ENCODE measurements around the gene TNS3. TPM values are rescaled to one million over a fixed set of nuclear protein-coding genes. Genes with fewer than 3 reads are reported as not detected.

Gene TNS3
- total RNA-seq, 5 donors from 2014 or later (not counting 1 experiment from before 2014, with no cell fraction given), result 0.58 to 3.7 (median 2.0) TPM

- no peak for ATAC-seq (replicated peaks in 1 of 4)
- H3K9me3 Mint-ChIP-seq, result no peaks in the 10 kb centered on the region
- Histone ChIP-seq H3K27ac (ENCODE audit: low read length) (no peak overlapping the region), H3K4me1 (ENCODE audit: control insufficient read depth in 1 of 2, extremely low read depth in 1 of 2, insufficient read depth in 2 of 2, low read length in 2 of 2) (no peaks in the 10 kb centered on the region), H3K27me3 (replicated peaks in 1 of 2; ENCODE audit: control insufficient read depth in 2 of 2, extremely low read depth in 1 of 2, insufficient read depth in 2 of 2, low read length in 1 of 2) (no peaks in the 10 kb centered on the region), H3K36me3 (ENCODE audit: control insufficient read depth in 2 of 2, extremely low read depth in 1 of 2, insufficient read depth in 1 of 2, low read length in 1 of 2) (no peaks in the 10 kb centered on the region), H3K4me3 (ENCODE audit: control insufficient read depth in 1 of 2, extremely low read depth in 1 of 2, low read length in 1 of 2) (no peak overlapping the region), H3K9me3 (no peaks in the 10 kb centered on the region)
- no peaks in the 10 kb centered on the region for H3K36me3 Mint-ChIP-seq
- no peak for DNase-seq
- ChIA-PET CTCF (no interaction called here), POLR2A (no interaction called here)
- H3K27me3 Mint-ChIP-seq, result no peaks in the 10 kb centered on the region
- H3K4me1 Mint-ChIP-seq, result peaks cover 0 to 10% (median 4%) of the 10 kb centered on the region in 3 donors
- no peak overlapping the region for H3K27ac Mint-ChIP-seq
- no peak overlapping the region for H3K4me3 Mint-ChIP-seq
Measured at GRCh38 chr7:47622586-47622945, 40.7 kb upstream of the TNS3 start.

GRCh38 chr7:47621979-47622561, 40.2 kb upstream of the TNS3 start:
- no peaks in the 10 kb centered on the region for H3K27me3 ChIP-seq (replicated peaks in 1 of 2; ENCODE audit: control insufficient read depth in 2 of 2, extremely low read depth in 1 of 2, insufficient read depth in 2 of 2, low read length in 1 of 2)
- H3K9me3 ChIP-seq, result no peaks in the 10 kb centered on the region
- H3K36me3 ChIP-seq (ENCODE audit: control insufficient read depth in 2 of 2, extremely low read depth in 1 of 2, insufficient read depth in 1 of 2, low read length in 1 of 2), result no peaks in the 10 kb centered on the region
- no peak for ATAC-seq (replicated peaks in 1 of 4)
- DNase-seq, result no peak
- POLR2A ChIA-PET, result no interaction called here
- H3K27ac Mint-ChIP-seq, result no peak overlapping the region
- H3K4me1 ChIP-seq (ENCODE audit: control insufficient read depth in 1 of 2, extremely low read depth in 1 of 2, insufficient read depth in 2 of 2, low read length in 2 of 2), result no peaks in the 10 kb centered on the region
- CTCF ChIA-PET, result no interaction called here
- no peak overlapping the region for H3K4me3 ChIP-seq (ENCODE audit: control insufficient read depth in 1 of 2, extremely low read depth in 1 of 2, low read length in 1 of 2)
- H3K36me3 Mint-ChIP-seq, result no peaks in the 10 kb centered on the region
- H3K27me3 Mint-ChIP-seq, result no peaks in the 10 kb centered on the region
- no peak overlapping the region for H3K27ac ChIP-seq (ENCODE audit: low read length)
- no peak overlapping the region for H3K4me3 Mint-ChIP-seq
- H3K9me3 Mint-ChIP-seq, result no peaks in the 10 kb centered on the region
- H3K4me1 Mint-ChIP-seq, result peaks cover 0 to 10% (median 4%) of the 10 kb centered on the region in 3 donors
- WGBS (ENCODE audit: insufficient coverage), result 89% methylated on average over 4 of the region's 14 CpGs

GRCh38 chr7:47621347-47621746, 39.4 kb upstream of the TNS3 start:
- Histone ChIP-seq H3K27ac (ENCODE audit: low read length) (no peak overlapping the region), H3K4me3 (ENCODE audit: control insufficient read depth in 1 of 2, extremely low read depth in 1 of 2, low read length in 1 of 2) (no peak overlapping the region), H3K27me3 (replicated peaks in 1 of 2; ENCODE audit: control insufficient read depth in 2 of 2, extremely low read depth in 1 of 2, insufficient read depth in 2 of 2, low read length in 1 of 2) (peaks cover 0 to under 1% of the 10 kb centered on the region in 2 experiments), H3K4me1 (ENCODE audit: control insufficient read depth in 1 of 2, extremely low read depth in 1 of 2, insufficient read depth in 2 of 2, low read length in 2 of 2) (no peaks in the 10 kb centered on the region), H3K9me3 (no peaks in the 10 kb centered on the region), H3K36me3 (ENCODE audit: control insufficient read depth in 2 of 2, extremely low read depth in 1 of 2, insufficient read depth in 1 of 2, low read length in 1 of 2) (no peaks in the 10 kb centered on the region)
- POLR2A ChIA-PET, result no interaction called here
- no peaks in the 10 kb centered on the region for H3K27me3 Mint-ChIP-seq
- no peak for DNase-seq
- H3K9me3 Mint-ChIP-seq, result no peaks in the 10 kb centered on the region
- H3K27ac Mint-ChIP-seq, result no peak overlapping the region
- CTCF ChIA-PET, result no interaction called here
- no peak overlapping the region for H3K4me3 Mint-ChIP-seq
- no peak for ATAC-seq (replicated peaks in 1 of 4)
- peaks cover 0 to 10% (median 4%) of the 10 kb centered on the region in 3 donors for H3K4me1 Mint-ChIP-seq
- 88% methylated on average over 9 of the region's 12 CpGs for whole genome bisulfite sequencing (ENCODE audit: insufficient coverage)
- no peaks in the 10 kb centered on the region for H3K36me3 Mint-ChIP-seq

GRCh38 chr7:47619806-47620205, 37.9 kb upstream of the TNS3 start:
- H3K9me3 ChIP-seq, result no peaks in the 10 kb centered on the region
- H3K36me3 ChIP-seq (ENCODE audit: control insufficient read depth in 2 of 2, extremely low read depth in 1 of 2, insufficient read depth in 1 of 2, low read length in 1 of 2), result no peaks in the 10 kb centered on the region
- H3K4me1 Mint-ChIP-seq, result peaks cover 0 to 10% (median 4%) of the 10 kb centered on the region in 3 donors
- no peaks in the 10 kb centered on the region for H3K9me3 Mint-ChIP-seq
- no peaks in the 10 kb centered on the region for H3K27me3 Mint-ChIP-seq
- ATAC-seq (replicated peaks in 1 of 4) (no peak), DNase-seq (no peak)
- POLR2A ChIA-PET, result no interaction called here
- no peak overlapping the region for H3K4me3 Mint-ChIP-seq
- no peaks in the 10 kb centered on the region for H3K36me3 Mint-ChIP-seq
- no peak overlapping the region for H3K27ac ChIP-seq (ENCODE audit: low read length)
- CTCF ChIA-PET, result no interaction called here
- H3K4me1 ChIP-seq (ENCODE audit: control insufficient read depth in 1 of 2, extremely low read depth in 1 of 2, insufficient read depth in 2 of 2, low read length in 2 of 2), result no peaks in the 10 kb centered on the region
- H3K27ac Mint-ChIP-seq, result no peak overlapping the region
- peaks cover 0 to 3% of the 10 kb centered on the region in 2 experiments for H3K27me3 ChIP-seq (replicated peaks in 1 of 2; ENCODE audit: control insufficient read depth in 2 of 2, extremely low read depth in 1 of 2, insufficient read depth in 2 of 2, low read length in 1 of 2)
- no peak overlapping the region for H3K4me3 ChIP-seq (ENCODE audit: control insufficient read depth in 1 of 2, extremely low read depth in 1 of 2, low read length in 1 of 2)

GRCh38 chr7:47617131-47617530, 35.2 kb upstream of the TNS3 start:
- no peak overlapping the region for H3K27ac Mint-ChIP-seq
- Histone ChIP-seq H3K4me1 (ENCODE audit: control insufficient read depth in 1 of 2, extremely low read depth in 1 of 2, insufficient read depth in 2 of 2, low read length in 2 of 2) (no peaks in the 10 kb centered on the region), H3K4me3 (ENCODE audit: control insufficient read depth in 1 of 2, extremely low read depth in 1 of 2, low read length in 1 of 2) (no peak overlapping the region), H3K36me3 (ENCODE audit: control insufficient read depth in 2 of 2, extremely low read depth in 1 of 2, insufficient read depth in 1 of 2, low read length in 1 of 2) (no peaks in the 10 kb centered on the region), H3K9me3 (no peaks in the 10 kb centered on the region), H3K27ac (ENCODE audit: low read length) (no peak overlapping the region), H3K27me3 (replicated peaks in 1 of 2; ENCODE audit: control insufficient read depth in 2 of 2, extremely low read depth in 1 of 2, insufficient read depth in 2 of 2, low read length in 1 of 2) (peaks cover 0 to 9% of the 10 kb centered on the region in 2 experiments)
- H3K9me3 Mint-ChIP-seq, result no peaks in the 10 kb centered on the region
- ChIA-PET CTCF (no interaction called here), POLR2A (no interaction called here)
- ATAC-seq (replicated peaks in 1 of 4) (no peak), DNase-seq (no peak)
- H3K27me3 Mint-ChIP-seq, result peaks cover 0 to 4% of the 10 kb centered on the region in 2 donors
- peaks cover 0 to 2% (median under 1%) of the 10 kb centered on the region in 3 donors for H3K4me1 Mint-ChIP-seq
- H3K4me3 Mint-ChIP-seq, result no peak overlapping the region
- WGBS (ENCODE audit: insufficient coverage), result 65% methylated on average over 2 of the region's 4 CpGs
- H3K36me3 Mint-ChIP-seq, result no peaks in the 10 kb centered on the region

GRCh38 chr7:47614450-47614849, 32.5 kb upstream of the TNS3 start:
- Mint-ChIP-seq H3K27ac (no peak overlapping the region), H3K4me3 (no peak overlapping the region), H3K4me1 (no peaks in the 10 kb centered on the region), H3K27me3 (peaks cover 0 to 4% of the 10 kb centered on the region in 2 donors), H3K9me3 (no peaks in the 10 kb centered on the region), H3K36me3 (no peaks in the 10 kb centered on the region)
- 57% methylated on average over 6 of the region's 6 CpGs for WGBS (ENCODE audit: insufficient coverage)
- POLR2A ChIA-PET, result no interaction called here
- Histone ChIP-seq H3K36me3 (ENCODE audit: control insufficient read depth in 2 of 2, extremely low read depth in 1 of 2, insufficient read depth in 1 of 2, low read length in 1 of 2) (no peaks in the 10 kb centered on the region), H3K4me1 (ENCODE audit: control insufficient read depth in 1 of 2, extremely low read depth in 1 of 2, insufficient read depth in 2 of 2, low read length in 2 of 2) (no peaks in the 10 kb centered on the region), H3K4me3 (ENCODE audit: control insufficient read depth in 1 of 2, extremely low read depth in 1 of 2, low read length in 1 of 2) (no peak overlapping the region), H3K27me3 (replicated peaks in 1 of 2; ENCODE audit: control insufficient read depth in 2 of 2, extremely low read depth in 1 of 2, insufficient read depth in 2 of 2, low read length in 1 of 2) (peaks cover 0 to 9% of the 10 kb centered on the region in 2 experiments), H3K27ac (ENCODE audit: low read length) (no peak overlapping the region), H3K9me3 (no peaks in the 10 kb centered on the region)
- DNase-seq, result no peak
- CTCF ChIA-PET, result no interaction called here
- no peak for ATAC-seq (replicated peaks in 1 of 4)

GRCh38 chr7:47611045-47611511, 29.2 kb upstream of the TNS3 start:
- H3K27me3 ChIP-seq (replicated peaks in 1 of 2; ENCODE audit: control insufficient read depth in 2 of 2, extremely low read depth in 1 of 2, insufficient read depth in 2 of 2, low read length in 1 of 2), result peaks cover 0 to 6% of the 10 kb centered on the region in 2 experiments
- no peak overlapping the region for H3K4me3 Mint-ChIP-seq
- no peaks in the 10 kb centered on the region for H3K36me3 ChIP-seq (ENCODE audit: control insufficient read depth in 2 of 2, extremely low read depth in 1 of 2, insufficient read depth in 1 of 2, low read length in 1 of 2)
- H3K9me3 ChIP-seq, result no peaks in the 10 kb centered on the region
- no peak overlapping the region for H3K4me3 ChIP-seq (ENCODE audit: control insufficient read depth in 1 of 2, extremely low read depth in 1 of 2, low read length in 1 of 2)
- WGBS (ENCODE audit: insufficient coverage), result 87% methylated on average over 3 of the region's 10 CpGs
- H3K27ac Mint-ChIP-seq, result no peak overlapping the region
- H3K27me3 Mint-ChIP-seq, result peaks cover 0 to 4% of the 10 kb centered on the region in 2 donors
- no peak for DNase-seq
- no peaks in the 10 kb centered on the region for H3K36me3 Mint-ChIP-seq
- POLR2A ChIA-PET, result no interaction called here
- no peak for ATAC-seq (replicated peaks in 1 of 4)
- CTCF ChIA-PET, result no interaction called here
- H3K4me1 Mint-ChIP-seq, result no peaks in the 10 kb centered on the region
- no peak overlapping the region for H3K27ac ChIP-seq (ENCODE audit: low read length)
- H3K4me1 ChIP-seq (ENCODE audit: control insufficient read depth in 1 of 2, extremely low read depth in 1 of 2, insufficient read depth in 2 of 2, low read length in 2 of 2), result no peaks in the 10 kb centered on the region
- no peaks in the 10 kb centered on the region for H3K9me3 Mint-ChIP-seq
